ENCODE measurements around the gene HP. TPM values are rescaled to one million over a fixed set of nuclear protein-coding genes. Genes with fewer than 3 reads are reported as not detected.

HP gene
- total RNA-seq, 1 experiment from 2014 or later: 10.0 TPM

DNA sequence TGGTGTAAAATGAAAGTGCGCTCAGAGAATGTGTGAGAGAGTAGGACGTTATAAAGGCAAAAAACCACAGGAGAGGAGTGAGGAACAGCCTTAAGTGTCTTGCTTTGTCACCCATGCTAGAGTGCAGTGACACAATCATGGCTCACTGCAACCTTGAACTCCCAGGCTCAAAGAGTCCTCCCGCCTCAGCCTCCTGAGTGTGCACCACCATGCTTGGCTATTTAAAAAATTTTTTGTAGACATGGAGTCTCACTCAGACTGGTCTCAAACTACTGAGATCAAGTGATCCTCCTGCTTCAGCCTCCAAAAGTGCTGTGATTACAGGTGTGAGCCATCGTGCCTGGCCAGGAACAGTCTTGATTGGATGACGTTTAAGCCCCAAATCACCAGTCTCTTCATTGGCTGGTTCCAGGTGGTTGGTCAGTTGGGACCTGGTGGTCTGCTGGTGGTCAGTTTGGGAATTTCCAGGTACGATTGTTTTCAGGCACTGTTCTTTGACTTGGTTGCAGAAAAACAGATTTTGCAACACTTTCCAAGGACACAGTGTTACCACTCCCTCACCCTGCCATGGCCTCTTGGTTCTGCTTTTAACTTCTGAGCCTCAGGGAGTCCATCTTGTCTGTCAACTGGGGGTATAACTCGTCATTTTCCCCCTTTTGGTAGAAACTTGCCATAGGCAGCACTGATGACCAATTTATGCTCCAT, 24.6 kb upstream of the HP start (continued):
- TF ChIP-seq OVOL2 (CRISPR knock-in tag; IDR thresholded peaks at IDR 0.05; ENCODE audit: borderline replicate concordance) (no peak), NFE2L1 (CRISPR knock-in tag; IDR thresholded peaks at IDR 0.05) (no peak)
- TF ChIP-seq, protein P1, sequence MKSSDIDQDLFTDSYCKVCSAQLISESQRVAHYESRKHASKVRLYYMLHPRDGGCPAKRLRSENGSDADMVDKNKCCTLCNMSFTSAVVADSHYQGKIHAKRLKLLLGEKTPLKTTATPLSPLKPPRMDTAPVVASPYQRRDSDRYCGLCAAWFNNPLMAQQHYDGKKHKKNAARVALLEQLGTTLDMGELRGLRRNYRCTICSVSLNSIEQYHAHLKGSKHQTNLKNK (CRISPR knock-in tag; IDR thresholded peaks at IDR 0.05): no peak

DNA sequence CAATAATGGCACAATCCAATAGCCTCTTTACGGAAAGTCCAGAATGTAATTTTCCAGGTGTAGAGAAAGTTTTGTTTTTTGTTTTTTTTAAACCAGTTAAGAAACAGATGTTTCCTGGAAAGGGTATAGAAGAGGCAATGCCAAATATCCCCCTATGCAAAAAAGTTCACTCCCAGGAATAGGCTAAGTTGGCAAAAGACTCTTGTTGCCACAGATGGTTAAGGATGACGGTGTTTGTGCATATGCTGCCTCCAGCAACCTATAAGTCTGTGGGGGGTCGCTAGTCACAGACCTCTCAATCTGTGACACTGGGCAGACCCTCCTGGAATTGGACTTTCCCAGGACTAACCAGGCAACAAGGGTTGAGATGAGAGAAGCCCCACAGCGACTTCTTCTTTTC, 20.9 kb upstream of the HP start:
- Mint-ChIP-seq H3K36me3 (no peaks in the 10 kb centered on the region), H3K27me3 (ENCODE audit: low read depth) (no peaks in the 10 kb centered on the region; the same call in 1 of the 2 replicates), H3K9me3 (no peaks in the 10 kb centered on the region), H3K27ac (no peak overlapping the region), H3K4me1 (peaks cover 19% of the 10 kb centered on the region), H3K4me3 (no peak overlapping the region)
- POLR2A ChIA-PET: no interaction called here
- CTCF ChIA-PET: no interaction called here
- no peak for TF ChIP-seq ELF4 (CRISPR knock-in tag; IDR thresholded peaks at IDR 0.05; ENCODE audit: low read depth)
- no peak for TF ChIP-seq OVOL2 (CRISPR knock-in tag; IDR thresholded peaks at IDR 0.05; ENCODE audit: borderline replicate concordance)
- TF ChIP-seq MXD4 (CRISPR knock-in tag; IDR thresholded peaks at IDR 0.05; ENCODE audit: borderline replicate concordance): no peak
- TF ChIP-seq, protein P2, sequence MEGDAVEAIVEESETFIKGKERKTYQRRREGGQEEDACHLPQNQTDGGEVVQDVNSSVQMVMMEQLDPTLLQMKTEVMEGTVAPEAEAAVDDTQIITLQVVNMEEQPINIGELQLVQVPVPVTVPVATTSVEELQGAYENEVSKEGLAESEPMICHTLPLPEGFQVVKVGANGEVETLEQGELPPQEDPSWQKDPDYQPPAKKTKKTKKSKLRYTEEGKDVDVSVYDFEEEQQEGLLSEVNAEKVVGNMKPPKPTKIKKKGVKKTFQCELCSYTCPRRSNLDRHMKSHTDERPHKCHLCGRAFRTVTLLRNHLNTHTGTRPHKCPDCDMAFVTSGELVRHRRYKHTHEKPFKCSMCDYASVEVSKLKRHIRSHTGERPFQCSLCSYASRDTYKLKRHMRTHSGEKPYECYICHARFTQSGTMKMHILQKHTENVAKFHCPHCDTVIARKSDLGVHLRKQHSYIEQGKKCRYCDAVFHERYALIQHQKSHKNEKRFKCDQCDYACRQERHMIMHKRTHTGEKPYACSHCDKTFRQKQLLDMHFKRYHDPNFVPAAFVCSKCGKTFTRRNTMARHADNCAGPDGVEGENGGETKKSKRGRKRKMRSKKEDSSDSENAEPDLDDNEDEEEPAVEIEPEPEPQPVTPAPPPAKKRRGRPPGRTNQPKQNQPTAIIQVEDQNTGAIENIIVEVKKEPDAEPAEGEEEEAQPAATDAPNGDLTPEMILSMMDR (IDR thresholded peaks at IDR 0.05): no peak
- no peak for TF ChIP-seq ZNF416 (CRISPR knock-in tag; IDR thresholded peaks at IDR 0.05)
- TF ChIP-seq, protein P3, sequence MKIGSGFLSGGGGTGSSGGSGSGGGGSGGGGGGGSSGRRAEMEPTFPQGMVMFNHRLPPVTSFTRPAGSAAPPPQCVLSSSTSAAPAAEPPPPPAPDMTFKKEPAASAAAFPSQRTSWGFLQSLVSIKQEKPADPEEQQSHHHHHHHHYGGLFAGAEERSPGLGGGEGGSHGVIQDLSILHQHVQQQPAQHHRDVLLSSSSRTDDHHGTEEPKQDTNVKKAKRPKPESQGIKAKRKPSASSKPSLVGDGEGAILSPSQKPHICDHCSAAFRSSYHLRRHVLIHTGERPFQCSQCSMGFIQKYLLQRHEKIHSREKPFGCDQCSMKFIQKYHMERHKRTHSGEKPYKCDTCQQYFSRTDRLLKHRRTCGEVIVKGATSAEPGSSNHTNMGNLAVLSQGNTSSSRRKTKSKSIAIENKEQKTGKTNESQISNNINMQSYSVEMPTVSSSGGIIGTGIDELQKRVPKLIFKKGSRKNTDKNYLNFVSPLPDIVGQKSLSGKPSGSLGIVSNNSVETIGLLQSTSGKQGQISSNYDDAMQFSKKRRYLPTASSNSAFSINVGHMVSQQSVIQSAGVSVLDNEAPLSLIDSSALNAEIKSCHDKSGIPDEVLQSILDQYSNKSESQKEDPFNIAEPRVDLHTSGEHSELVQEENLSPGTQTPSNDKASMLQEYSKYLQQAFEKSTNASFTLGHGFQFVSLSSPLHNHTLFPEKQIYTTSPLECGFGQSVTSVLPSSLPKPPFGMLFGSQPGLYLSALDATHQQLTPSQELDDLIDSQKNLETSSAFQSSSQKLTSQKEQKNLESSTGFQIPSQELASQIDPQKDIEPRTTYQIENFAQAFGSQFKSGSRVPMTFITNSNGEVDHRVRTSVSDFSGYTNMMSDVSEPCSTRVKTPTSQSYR (CRISPR knock-in tag; IDR thresholded peaks at IDR 0.05): no peak
- TF ChIP-seq GTF2I (CRISPR knock-in tag; conservative IDR thresholded peaks at IDR 0.05): no peak
- TF ChIP-seq, protein P4, sequence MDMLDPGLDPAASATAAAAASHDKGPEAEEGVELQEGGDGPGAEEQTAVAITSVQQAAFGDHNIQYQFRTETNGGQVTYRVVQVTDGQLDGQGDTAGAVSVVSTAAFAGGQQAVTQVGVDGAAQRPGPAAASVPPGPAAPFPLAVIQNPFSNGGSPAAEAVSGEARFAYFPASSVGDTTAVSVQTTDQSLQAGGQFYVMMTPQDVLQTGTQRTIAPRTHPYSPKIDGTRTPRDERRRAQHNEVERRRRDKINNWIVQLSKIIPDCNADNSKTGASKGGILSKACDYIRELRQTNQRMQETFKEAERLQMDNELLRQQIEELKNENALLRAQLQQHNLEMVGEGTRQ (CRISPR knock-in tag; IDR thresholded peaks at IDR 0.05): no peak
- TF ChIP-seq ZNF423 (CRISPR knock-in tag; IDR thresholded peaks at IDR 0.05): no peak
- TF ChIP-seq, protein P5, sequence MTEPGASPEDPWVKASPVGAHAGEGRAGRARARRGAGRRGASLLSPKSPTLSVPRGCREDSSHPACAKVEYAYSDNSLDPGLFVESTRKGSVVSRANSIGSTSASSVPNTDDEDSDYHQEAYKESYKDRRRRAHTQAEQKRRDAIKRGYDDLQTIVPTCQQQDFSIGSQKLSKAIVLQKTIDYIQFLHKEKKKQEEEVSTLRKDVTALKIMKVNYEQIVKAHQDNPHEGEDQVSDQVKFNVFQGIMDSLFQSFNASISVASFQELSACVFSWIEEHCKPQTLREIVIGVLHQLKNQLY (CRISPR knock-in tag; IDR thresholded peaks at IDR 0.05): no peak
- no peak for TF ChIP-seq ZNF121 (CRISPR knock-in tag; IDR thresholded peaks at IDR 0.05)
- no peak for TF ChIP-seq FOXJ3 (CRISPR knock-in tag; IDR thresholded peaks at IDR 0.05; ENCODE audit: borderline replicate concordance)
- no peak for TF ChIP-seq ATF1 (CRISPR knock-in tag; IDR thresholded peaks at IDR 0.05)
- TF ChIP-seq, protein P6, sequence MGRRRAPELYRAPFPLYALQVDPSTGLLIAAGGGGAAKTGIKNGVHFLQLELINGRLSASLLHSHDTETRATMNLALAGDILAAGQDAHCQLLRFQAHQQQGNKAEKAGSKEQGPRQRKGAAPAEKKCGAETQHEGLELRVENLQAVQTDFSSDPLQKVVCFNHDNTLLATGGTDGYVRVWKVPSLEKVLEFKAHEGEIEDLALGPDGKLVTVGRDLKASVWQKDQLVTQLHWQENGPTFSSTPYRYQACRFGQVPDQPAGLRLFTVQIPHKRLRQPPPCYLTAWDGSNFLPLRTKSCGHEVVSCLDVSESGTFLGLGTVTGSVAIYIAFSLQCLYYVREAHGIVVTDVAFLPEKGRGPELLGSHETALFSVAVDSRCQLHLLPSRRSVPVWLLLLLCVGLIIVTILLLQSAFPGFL (CRISPR knock-in tag; IDR thresholded peaks at IDR 0.05; ENCODE audit: borderline replicate concordance): no peak
- TF ChIP-seq CREM (CRISPR knock-in tag; IDR thresholded peaks at IDR 0.05): no peak
- TF ChIP-seq, protein P7, sequence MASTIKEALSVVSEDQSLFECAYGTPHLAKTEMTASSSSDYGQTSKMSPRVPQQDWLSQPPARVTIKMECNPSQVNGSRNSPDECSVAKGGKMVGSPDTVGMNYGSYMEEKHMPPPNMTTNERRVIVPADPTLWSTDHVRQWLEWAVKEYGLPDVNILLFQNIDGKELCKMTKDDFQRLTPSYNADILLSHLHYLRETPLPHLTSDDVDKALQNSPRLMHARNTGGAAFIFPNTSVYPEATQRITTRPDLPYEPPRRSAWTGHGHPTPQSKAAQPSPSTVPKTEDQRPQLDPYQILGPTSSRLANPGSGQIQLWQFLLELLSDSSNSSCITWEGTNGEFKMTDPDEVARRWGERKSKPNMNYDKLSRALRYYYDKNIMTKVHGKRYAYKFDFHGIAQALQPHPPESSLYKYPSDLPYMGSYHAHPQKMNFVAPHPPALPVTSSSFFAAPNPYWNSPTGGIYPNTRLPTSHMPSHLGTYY (CRISPR knock-in tag; IDR thresholded peaks at IDR 0.05): no peak
- TF ChIP-seq, protein P8, sequence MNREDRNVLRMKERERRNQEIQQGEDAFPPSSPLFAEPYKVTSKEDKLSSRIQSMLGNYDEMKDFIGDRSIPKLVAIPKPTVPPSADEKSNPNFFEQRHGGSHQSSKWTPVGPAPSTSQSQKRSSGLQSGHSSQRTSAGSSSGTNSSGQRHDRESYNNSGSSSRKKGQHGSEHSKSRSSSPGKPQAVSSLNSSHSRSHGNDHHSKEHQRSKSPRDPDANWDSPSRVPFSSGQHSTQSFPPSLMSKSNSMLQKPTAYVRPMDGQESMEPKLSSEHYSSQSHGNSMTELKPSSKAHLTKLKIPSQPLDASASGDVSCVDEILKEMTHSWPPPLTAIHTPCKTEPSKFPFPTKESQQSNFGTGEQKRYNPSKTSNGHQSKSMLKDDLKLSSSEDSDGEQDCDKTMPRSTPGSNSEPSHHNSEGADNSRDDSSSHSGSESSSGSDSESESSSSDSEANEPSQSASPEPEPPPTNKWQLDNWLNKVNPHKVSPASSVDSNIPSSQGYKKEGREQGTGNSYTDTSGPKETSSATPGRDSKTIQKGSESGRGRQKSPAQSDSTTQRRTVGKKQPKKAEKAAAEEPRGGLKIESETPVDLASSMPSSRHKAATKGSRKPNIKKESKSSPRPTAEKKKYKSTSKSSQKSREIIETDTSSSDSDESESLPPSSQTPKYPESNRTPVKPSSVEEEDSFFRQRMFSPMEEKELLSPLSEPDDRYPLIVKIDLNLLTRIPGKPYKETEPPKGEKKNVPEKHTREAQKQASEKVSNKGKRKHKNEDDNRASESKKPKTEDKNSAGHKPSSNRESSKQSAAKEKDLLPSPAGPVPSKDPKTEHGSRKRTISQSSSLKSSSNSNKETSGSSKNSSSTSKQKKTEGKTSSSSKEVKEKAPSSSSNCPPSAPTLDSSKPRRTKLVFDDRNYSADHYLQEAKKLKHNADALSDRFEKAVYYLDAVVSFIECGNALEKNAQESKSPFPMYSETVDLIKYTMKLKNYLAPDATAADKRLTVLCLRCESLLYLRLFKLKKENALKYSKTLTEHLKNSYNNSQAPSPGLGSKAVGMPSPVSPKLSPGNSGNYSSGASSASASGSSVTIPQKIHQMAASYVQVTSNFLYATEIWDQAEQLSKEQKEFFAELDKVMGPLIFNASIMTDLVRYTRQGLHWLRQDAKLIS (CRISPR knock-in tag; IDR thresholded peaks at IDR 0.05; ENCODE audit: borderline replicate concordance): no peak
- no peak for ATAC-seq
- DNase-seq (ENCODE audit: low spot score): no peak
